Upper lobe of left lung (tissue), 4 donors: ENCODE results near the gene DHX15.

Source experiments
- EP300 ChIP-seq, 4 donors: sonication (generic); formaldehyde crosslinking; IDR thresholded peaks; one replicate each; pipeline ENCODE4 v1.5.1; 2017; ENCODE audit warnings: antibody characterized with exemption in 4 of 4, control low read depth in 2 of 4
- POLR2A ChIP-seq, 4 donors: fragments of 450-650 bp; IDR thresholded peaks; one replicate each; pipeline ENCODE4 v1.5.1; 2016 to 2017; ENCODE audit warnings: antibody characterized with exemption in 4 of 4, mild to moderate bottlenecking in 2 of 4
- POLR2AphosphoS5 ChIP-seq, 2 donors: sonication (generic); formaldehyde crosslinking; IDR thresholded peaks; one replicate each; pipeline ENCODE4 v1.5.1; 2017; ENCODE audit warnings: antibody characterized with exemption in 2 of 2
- TF ChIP-seq, protein P1 (sequence below), 6 experiments: fragments of 450-650 bp in 4 of 6; fragments of 200-600 bp in 2 of 6; sonication (generic) in 2 of 6; IDR thresholded peaks; one replicate each; pipeline ENCODE4 v1.5.1; 2016 to 2019; ENCODE audit warnings: antibody characterized with exemption in 6 of 6

- TF ChIP-seq, protein P1, sequence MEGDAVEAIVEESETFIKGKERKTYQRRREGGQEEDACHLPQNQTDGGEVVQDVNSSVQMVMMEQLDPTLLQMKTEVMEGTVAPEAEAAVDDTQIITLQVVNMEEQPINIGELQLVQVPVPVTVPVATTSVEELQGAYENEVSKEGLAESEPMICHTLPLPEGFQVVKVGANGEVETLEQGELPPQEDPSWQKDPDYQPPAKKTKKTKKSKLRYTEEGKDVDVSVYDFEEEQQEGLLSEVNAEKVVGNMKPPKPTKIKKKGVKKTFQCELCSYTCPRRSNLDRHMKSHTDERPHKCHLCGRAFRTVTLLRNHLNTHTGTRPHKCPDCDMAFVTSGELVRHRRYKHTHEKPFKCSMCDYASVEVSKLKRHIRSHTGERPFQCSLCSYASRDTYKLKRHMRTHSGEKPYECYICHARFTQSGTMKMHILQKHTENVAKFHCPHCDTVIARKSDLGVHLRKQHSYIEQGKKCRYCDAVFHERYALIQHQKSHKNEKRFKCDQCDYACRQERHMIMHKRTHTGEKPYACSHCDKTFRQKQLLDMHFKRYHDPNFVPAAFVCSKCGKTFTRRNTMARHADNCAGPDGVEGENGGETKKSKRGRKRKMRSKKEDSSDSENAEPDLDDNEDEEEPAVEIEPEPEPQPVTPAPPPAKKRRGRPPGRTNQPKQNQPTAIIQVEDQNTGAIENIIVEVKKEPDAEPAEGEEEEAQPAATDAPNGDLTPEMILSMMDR (IDR thresholded peaks at IDR 0.05): no peak
- no peak for TF ChIP-seq POLR2AphosphoS5 (IDR thresholded peaks at IDR 0.05)
- TF ChIP-seq EP300 (IDR thresholded peaks at IDR 0.05): no peak
- no peak for TF ChIP-seq POLR2A (IDR thresholded peaks at IDR 0.05)
Observed at GRCh38 chr4:24578364-24578763, 6.0 kb downstream of the DHX15 start.
